GM12878 (cell line): ENCODE results near the gene ATXN7L1.
"Not testable (repeated sequence)": the region's sequence is repeated elsewhere in the genome, so short reads cannot be mapped to it uniquely, and the experiment has no call there.

Source experiments
- FOS ChIP-seq: IDR thresholded peaks from 3 replicates; pipeline ENCODE4 v1.6.1; 2011; ENCODE audit warnings: borderline replicate concordance; ENCODE audit not compliant: insufficient read length; ENCODE audit errors: extremely low read depth
- JUNB ChIP-seq: IDR thresholded peaks from 2 replicates; pipeline ENCODE4 v1.6.1; 2016; ENCODE audit warnings: antibody characterized with exemption, mild to moderate bottlenecking
- MXI1 ChIP-seq: fragments of 150-350 bp; IDR thresholded peaks from 2 replicates; pipeline ENCODE4 v1.6.1; 2011; ENCODE audit warnings: low read depth, mild to moderate bottlenecking, inconsistent platforms, low read length, improper control_type of control experiment
- NFIC ChIP-seq: IDR thresholded peaks from 2 replicates; pipeline ENCODE4 v1.6.1; 2012; ENCODE audit warnings: low read depth, mild to moderate bottlenecking, inconsistent platforms, low read length, moderate library complexity
- NFYB ChIP-seq: IDR thresholded peaks from 2 replicates; pipeline ENCODE4 v1.6.1; 2011; ENCODE audit warnings: low read depth, mild to moderate bottlenecking, low read length, improper control_type of control experiment, moderate library complexity; ENCODE audit not compliant: insufficient read depth
- POLR2A ChIP-seq: IDR thresholded peaks from 2 replicates; pipeline ENCODE4 v1.6.1; 2011; ENCODE audit warnings: low read depth, mild to moderate bottlenecking, low read length
- POLR2AphosphoS5 ChIP-seq: IDR thresholded peaks from 2 replicates; pipeline ENCODE4 v1.6.1; 2011; ENCODE audit warnings: mild to moderate bottlenecking, low read length, inconsistent platforms
- RAD21 ChIP-seq: IDR thresholded peaks from 2 replicates; pipeline ENCODE4 v1.6.1; 2011; ENCODE audit warnings: mild to moderate bottlenecking, low read depth, low read length, moderate library complexity; ENCODE audit not compliant: insufficient read depth
- USF2 ChIP-seq: IDR thresholded peaks from 2 replicates; pipeline ENCODE4 v1.6.1; 2011; ENCODE audit warnings: low read depth, low read length, improper control_type of control experiment, borderline replicate concordance
- ZNF24 ChIP-seq: fragments of 450-650 bp; IDR thresholded peaks from 2 replicates; pipeline ENCODE4 v1.6.1; 2017; ENCODE audit warnings: antibody characterized with exemption, mild to moderate bottlenecking
- TF ChIP-seq, protein P1 (sequence below), 3 experiments: IDR thresholded peaks in 2 of 3; conservative IDR thresholded peaks in 1 of 3; 2 replicates each; pipeline ENCODE4 v1.5.1; 2011; ENCODE audit warnings: low read depth in 3 of 3, low read length in 3 of 3, mild to moderate bottlenecking in 3 of 3, control low read depth in 2 of 3, moderate library complexity in 2 of 3, inconsistent platforms in 1 of 3, mixed read lengths in 1 of 3; ENCODE audit not compliant: control insufficient read depth in 2 of 3, insufficient read depth in 1 of 3; ENCODE audit errors: extremely low read depth in 1 of 3

GRCh38 chr7:105844681-105845080 is 31.7 kb downstream of the ATXN7L1 start:
- TF ChIP-seq, protein P1, sequence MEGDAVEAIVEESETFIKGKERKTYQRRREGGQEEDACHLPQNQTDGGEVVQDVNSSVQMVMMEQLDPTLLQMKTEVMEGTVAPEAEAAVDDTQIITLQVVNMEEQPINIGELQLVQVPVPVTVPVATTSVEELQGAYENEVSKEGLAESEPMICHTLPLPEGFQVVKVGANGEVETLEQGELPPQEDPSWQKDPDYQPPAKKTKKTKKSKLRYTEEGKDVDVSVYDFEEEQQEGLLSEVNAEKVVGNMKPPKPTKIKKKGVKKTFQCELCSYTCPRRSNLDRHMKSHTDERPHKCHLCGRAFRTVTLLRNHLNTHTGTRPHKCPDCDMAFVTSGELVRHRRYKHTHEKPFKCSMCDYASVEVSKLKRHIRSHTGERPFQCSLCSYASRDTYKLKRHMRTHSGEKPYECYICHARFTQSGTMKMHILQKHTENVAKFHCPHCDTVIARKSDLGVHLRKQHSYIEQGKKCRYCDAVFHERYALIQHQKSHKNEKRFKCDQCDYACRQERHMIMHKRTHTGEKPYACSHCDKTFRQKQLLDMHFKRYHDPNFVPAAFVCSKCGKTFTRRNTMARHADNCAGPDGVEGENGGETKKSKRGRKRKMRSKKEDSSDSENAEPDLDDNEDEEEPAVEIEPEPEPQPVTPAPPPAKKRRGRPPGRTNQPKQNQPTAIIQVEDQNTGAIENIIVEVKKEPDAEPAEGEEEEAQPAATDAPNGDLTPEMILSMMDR (IDR thresholded peaks at IDR 0.05 in 2 of 3, conservative IDR thresholded peaks at IDR 0.05 in 1 of 3; ENCODE audit: control insufficient read depth in 2 of 3, extremely low read depth in 1 of 3, insufficient read depth in 1 of 3, low read depth in 3 of 3, low read length in 3 of 3) = not testable (repeated sequence)
- not testable (repeated sequence) for TF ChIP-seq FOS, POLR2A, POLR2AphosphoS5, USF2, MXI1, RAD21, NFYB, JUNB, ZNF24, NFIC
